ENCODE measurements around the gene IRX3. TPM values are rescaled to one million over a fixed set of nuclear protein-coding genes. Genes with fewer than 3 reads are reported as not detected.

Gene IRX3
- total RNA-seq, 2 donors from 2014 or later = 5.0 to 21.6 TPM

DNA sequence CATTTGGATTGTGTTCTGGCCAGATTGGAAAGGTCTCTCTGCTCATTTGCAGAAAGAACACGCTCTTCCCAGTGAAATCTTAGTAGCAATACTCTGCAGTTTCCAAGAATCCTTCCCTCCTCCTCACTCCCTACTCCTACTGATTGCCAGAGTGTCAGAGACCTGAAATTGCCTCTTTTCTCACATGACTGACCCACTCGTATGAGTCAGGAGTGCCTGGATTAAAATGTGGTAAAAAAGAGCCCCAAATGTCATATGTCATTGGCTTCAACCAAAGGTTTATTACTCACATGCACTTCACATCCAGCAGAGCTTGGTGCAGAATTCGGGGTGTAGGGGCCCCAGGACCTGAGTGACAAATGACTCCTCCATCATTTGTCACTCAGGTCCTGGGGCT is 39.7 kb upstream of the IRX3 start:
- H3K4me1 ChIP-seq = no peaks in the 10 kb centered on the region
- no peak for DNase-seq (ENCODE audit: low spot score)
- no peaks in the 10 kb centered on the region for H3K36me3 ChIP-seq
- no peak for TF ChIP-seq CTCF (IDR thresholded peaks at IDR 0.05)
- H3K4me3 ChIP-seq = no peak overlapping the region
- H3K9me3 ChIP-seq = no peaks in the 10 kb centered on the region
- no peak overlapping the region for H3K27ac ChIP-seq
- no peaks in the 10 kb centered on the region for H3K27me3 ChIP-seq

DNA sequence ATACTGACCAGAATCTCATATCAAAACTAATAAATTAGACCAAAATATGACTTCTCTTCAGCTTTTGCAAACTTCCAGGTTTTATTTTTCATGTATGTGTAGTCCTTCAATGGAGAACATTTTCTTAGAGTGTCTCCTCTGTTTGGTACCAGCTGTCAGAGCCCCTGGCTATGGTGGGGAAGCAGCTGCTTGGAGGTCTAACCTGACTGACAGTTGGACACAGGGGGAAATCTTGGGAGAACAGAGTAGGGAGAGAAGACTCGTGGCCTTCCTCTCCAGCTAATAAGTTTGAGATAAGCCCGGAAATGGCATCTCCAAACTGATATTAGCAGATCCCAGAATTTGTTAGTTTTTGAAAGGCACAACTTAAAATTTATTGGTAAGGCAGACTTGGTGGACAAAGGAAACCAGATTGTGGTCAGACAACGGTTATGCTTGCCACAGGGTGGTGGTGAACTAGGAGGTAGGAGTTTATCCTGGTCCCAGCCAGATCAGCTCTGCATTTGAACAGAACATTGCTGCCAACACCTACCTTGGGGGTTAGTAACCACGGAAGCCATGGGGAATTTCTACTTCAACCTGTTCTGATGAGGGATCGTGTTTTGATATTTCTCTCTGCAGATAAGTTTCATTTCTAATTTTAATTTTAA is 39.2 kb upstream of the IRX3 start:
- no peaks in the 10 kb centered on the region for H3K9me3 ChIP-seq
- no peaks in the 10 kb centered on the region for H3K36me3 ChIP-seq
- no peak for DNase-seq (ENCODE audit: low spot score)
- no peak overlapping the region for H3K4me3 ChIP-seq
- no peaks in the 10 kb centered on the region for H3K4me1 ChIP-seq
- no peak overlapping the region for H3K27ac ChIP-seq
- no peak for TF ChIP-seq CTCF (IDR thresholded peaks at IDR 0.05)
- no peaks in the 10 kb centered on the region for H3K27me3 ChIP-seq

DNA sequence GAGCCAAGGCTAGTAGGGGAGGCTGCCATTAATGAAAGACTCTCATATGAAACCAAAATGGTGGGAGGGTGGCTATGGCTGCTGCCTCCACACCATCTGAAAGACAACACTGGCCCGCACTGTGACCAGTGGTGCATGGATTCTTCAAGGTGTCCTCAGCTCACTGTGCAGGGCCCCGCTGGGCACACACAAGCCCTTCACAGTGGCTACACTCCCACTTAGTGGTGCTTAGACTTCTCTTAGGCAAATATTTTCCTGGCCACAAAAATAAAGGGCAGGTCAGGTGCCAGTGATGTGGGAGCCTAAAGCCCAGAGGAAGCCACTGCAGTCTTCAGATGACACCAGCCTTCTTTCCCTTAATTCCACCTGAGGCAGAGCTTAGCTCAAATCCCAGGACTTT is 38.1 kb upstream of the IRX3 start:
- no peaks in the 10 kb centered on the region for H3K36me3 ChIP-seq
- H3K9me3 ChIP-seq = no peaks in the 10 kb centered on the region
- no peaks in the 10 kb centered on the region for H3K4me1 ChIP-seq
- no peak overlapping the region for H3K27ac ChIP-seq
- TF ChIP-seq CTCF (IDR thresholded peaks at IDR 0.05) = no peak
- no peak overlapping the region for H3K4me3 ChIP-seq
- no peaks in the 10 kb centered on the region for H3K27me3 ChIP-seq
- no peak for DNase-seq (ENCODE audit: low spot score)

DNA sequence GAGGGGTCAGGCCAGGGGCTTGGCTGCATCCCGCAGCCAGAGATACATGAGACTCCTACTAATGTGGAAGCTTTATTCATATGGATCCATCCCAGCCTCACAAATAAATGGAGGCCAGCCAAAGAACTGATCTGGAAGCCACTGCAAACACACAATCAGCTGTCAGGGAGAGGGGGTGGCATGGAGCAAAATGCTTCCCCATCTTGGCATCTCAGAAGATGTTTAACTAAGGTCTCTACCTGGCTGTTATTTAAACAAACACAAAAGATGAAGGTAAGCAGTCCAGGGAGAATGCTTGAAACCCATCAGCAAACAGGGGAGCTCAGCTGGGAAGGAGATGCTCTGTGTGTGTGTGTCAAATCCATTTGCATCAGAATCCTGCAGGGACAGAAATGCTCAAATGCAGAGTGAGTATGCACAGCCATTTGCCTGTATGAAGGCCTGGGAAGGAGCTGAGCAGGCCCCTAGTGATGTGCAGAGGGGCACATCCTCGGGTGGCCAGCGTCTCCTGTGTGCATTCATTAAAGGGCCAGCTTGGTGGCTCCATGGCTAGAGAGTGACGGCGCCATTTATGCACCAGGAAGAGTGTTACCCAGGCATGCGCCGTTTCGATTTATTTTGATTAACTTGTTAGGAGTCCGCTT is 34.2 kb upstream of the IRX3 start:
- no peaks in the 10 kb centered on the region for H3K36me3 ChIP-seq
- DNase-seq (ENCODE audit: low spot score) = no peak
- H3K4me1 ChIP-seq = no peaks in the 10 kb centered on the region
- TF ChIP-seq CTCF (IDR thresholded peaks at IDR 0.05) = no peak
- H3K9me3 ChIP-seq = no peaks in the 10 kb centered on the region
- H3K4me3 ChIP-seq = no peak overlapping the region
- H3K27me3 ChIP-seq = no peaks in the 10 kb centered on the region
- no peak overlapping the region for H3K27ac ChIP-seq

- H3K36me3 ChIP-seq = no peaks in the 10 kb centered on the region
- no peaks in the 10 kb centered on the region for H3K4me1 ChIP-seq
- no peak overlapping the region for H3K4me3 ChIP-seq
- DNase-seq (ENCODE audit: low spot score) = no peak
- H3K27me3 ChIP-seq = no peaks in the 10 kb centered on the region
- TF ChIP-seq CTCF (IDR thresholded peaks at IDR 0.05) = no peak
- H3K9me3 ChIP-seq = no peaks in the 10 kb centered on the region
- no peak overlapping the region for H3K27ac ChIP-seq
Measured at GRCh38 chr16:54318941-54319340, 32.4 kb upstream of the IRX3 start.

Data from right atrium auricular region (tissue), 2 donors.